Liver (tissue), 3 donors: ENCODE results near the gene HAUS8.

ENCODE experiments used
- CTCF ChIP-seq: fragments of 150-350 bp; IDR thresholded peaks from 2 replicates; pipeline ENCODE4 v1.5.1; 2017; ENCODE audit warnings: improper control_type of control experiment, low read depth, low read length; ENCODE audit not compliant: missing input control
- JUND ChIP-seq, 2 donors: IDR thresholded peaks; 2 replicates each; pipeline ENCODE4 v1.6.1; 2016; ENCODE audit warnings: antibody characterized with exemption in 2 of 2
- REST ChIP-seq: IDR thresholded peaks from 2 replicates; pipeline ENCODE4 v1.6.1; 2016; ENCODE audit warnings: antibody characterized with exemption, mild to moderate bottlenecking
- TF ChIP-seq, protein P1 (sequence below): IDR thresholded peaks from 2 replicates; pipeline ENCODE4 v1.6.1; 2016; ENCODE audit warnings: antibody characterized with exemption
- donor health status: healthy.
- donor health status: healthy.

GRCh38 chr19:17020823-17021222, 54.4 kb downstream of the HAUS8 start:
- TF ChIP-seq JUND (IDR thresholded peaks at IDR 0.05): no peak
- TF ChIP-seq CTCF: no peak
- no peak for TF ChIP-seq REST
- TF ChIP-seq, protein P1, sequence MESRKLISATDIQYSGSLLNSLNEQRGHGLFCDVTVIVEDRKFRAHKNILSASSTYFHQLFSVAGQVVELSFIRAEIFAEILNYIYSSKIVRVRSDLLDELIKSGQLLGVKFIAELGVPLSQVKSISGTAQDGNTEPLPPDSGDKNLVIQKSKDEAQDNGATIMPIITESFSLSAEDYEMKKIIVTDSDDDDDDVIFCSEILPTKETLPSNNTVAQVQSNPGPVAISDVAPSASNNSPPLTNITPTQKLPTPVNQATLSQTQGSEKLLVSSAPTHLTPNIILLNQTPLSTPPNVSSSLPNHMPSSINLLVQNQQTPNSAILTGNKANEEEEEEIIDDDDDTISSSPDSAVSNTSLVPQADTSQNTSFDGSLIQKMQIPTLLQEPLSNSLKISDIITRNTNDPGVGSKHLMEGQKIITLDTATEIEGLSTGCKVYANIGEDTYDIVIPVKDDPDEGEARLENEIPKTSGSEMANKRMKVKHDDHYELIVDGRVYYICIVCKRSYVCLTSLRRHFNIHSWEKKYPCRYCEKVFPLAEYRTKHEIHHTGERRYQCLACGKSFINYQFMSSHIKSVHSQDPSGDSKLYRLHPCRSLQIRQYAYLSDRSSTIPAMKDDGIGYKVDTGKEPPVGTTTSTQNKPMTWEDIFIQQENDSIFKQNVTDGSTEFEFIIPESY: no peak
